NCI-H2171 (cell line): ENCODE data around the gene THTPA.

Experiments
- DNase-seq: peaks from one replicate; lab custom pipeline; 2025; lab: John Stamatoyannopoulos, UW

THTPA gene

GRCh38 chr14:23555882-23556699, at the start of gene THTPA:
Gene THTPA (plus strand): TSS chr14:23556271. CDS start chr14:23556758, 487 bp downstream.
- peak; percentile 88 for DNase-seq

- DNase-seq, result peak; percentile 97
These were observed 43.9 kb upstream of the THTPA start for GRCh38 chr14:23512156-23512555.

GRCh38 chr14:23513005-23513817, 42.9 kb upstream of the THTPA start:
- peak; percentile 95 for DNase-seq

GRCh38 chr14:23513818-23514643, 42.0 kb upstream of the THTPA start:
- peak; percentile 37 for DNase-seq

GRCh38 chr14:23514644-23514957, 41.5 kb upstream of the THTPA start:
- DNase-seq, result peak; percentile 54

GRCh38 chr14:23517650-23518326, 38.3 kb upstream of the THTPA start:
- no peak for DNase-seq

- DNase-seq, result no peak
These were observed 37.4 kb upstream of the THTPA start for GRCh38 chr14:23518709-23519108.

- no peak for DNase-seq
These were observed 35.1 kb upstream of the THTPA start for GRCh38 chr14:23520899-23521533.

GRCh38 chr14:23521785-23522640, 34.1 kb upstream of the THTPA start:
- no peak for DNase-seq

GRCh38 chr14:23522643-23523198, 33.4 kb upstream of the THTPA start:
- DNase-seq, result no peak

- no peak for DNase-seq
These were observed 32.6 kb upstream of the THTPA start for GRCh38 chr14:23523229-23524016.

GRCh38 chr14:23524954-23525353, 31.1 kb upstream of the THTPA start:
- DNase-seq, result no peak

GRCh38 chr14:23525611-23526010, 30.5 kb upstream of the THTPA start:
- peak; percentile 50 for DNase-seq

GRCh38 chr14:23528555-23528954, 27.5 kb upstream of the THTPA start:
- no peak for DNase-seq

- DNase-seq, result no peak
These were observed 27.1 kb upstream of the THTPA start for GRCh38 chr14:23529016-23529415.

- no peak for DNase-seq
These were observed 25.6 kb upstream of the THTPA start for GRCh38 chr14:23530375-23531055.

GRCh38 chr14:23531391-23531790, 24.7 kb upstream of the THTPA start:
- no peak for DNase-seq

- DNase-seq, result no peak
These were observed 23.4 kb upstream of the THTPA start for GRCh38 chr14:23532658-23533057.
